COR-L47 (cell line): Measurements from ENCODE around the gene ZNF496.
"Not testable (repeated sequence)": the region's sequence is repeated elsewhere in the genome, so short reads cannot be mapped to it uniquely, and the experiment has no call there.

Experiments used
- DNase-seq: peaks from one replicate; lab custom pipeline; 2025; lab: John Stamatoyannopoulos, UW

ZNF496 gene

DNA sequence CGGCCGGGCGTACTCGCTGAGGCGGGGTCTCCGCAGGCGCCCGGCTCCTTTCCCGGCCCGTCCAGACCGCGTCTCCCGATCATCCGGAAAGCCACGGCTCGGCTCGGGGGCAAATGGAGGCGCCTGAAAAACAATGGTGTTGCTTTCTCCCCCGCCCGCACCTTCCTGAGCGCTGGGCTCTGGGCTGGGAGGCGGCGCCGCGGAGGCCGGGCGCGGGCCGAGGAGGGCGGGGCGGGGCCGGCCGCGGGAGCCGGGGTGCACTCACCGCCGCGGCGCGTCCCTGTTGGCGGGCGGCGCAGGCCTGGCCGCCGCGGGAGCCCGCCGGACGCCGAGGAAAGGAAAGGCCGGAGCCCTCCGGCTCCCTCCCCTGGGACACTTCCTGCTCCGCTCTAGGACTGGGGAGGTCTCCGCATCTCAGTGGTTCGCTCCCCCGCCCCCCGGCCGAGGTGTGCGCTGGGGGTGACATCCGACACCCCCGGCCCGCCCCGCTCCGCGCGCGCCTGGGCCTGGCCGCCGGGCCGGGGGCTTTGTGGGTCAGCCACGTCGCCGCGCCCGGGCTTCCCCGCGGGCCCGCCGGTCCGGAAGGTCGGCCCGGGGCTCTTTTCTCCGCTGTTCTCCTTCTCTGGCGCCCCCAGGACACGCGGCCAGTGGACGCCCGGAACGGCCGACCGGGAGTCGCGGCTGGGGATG is at the start of gene ZNF496:
Gene ZNF496 (minus strand): TSS at position 343 of the 690 bp plus-strand sequence. CDS start 2,289 bp downstream, outside the sequence.
- DNase-seq: peak; percentile 83

- no peak for DNase-seq
These were observed 46.8 kb upstream of the ZNF496 start for GRCh38 chr1:247378334-247379073.

DNA sequence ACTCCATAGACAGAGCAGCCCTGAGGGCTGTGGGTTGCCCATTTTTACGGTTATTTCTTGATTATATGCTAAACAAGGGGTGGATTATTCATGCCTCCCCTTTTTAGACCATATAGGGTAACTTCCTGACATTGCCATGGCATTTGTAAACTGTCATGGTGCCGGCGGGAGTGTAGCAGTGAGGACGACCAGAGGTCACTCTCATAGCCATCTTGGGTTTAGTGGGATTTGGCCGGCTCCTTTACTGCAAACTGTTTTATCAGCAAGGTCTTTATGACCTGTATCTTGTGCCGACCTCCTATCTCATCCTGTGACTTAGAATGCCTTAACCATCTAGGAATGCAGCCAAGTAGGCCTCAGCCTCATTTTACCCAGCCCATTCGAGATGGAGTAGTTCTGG is 46.0 kb upstream of the ZNF496 start:
- not testable (repeated sequence) for DNase-seq

- no peak for DNase-seq
These were observed 45.0 kb upstream of the ZNF496 start for GRCh38 chr1:247376659-247377058.

DNA sequence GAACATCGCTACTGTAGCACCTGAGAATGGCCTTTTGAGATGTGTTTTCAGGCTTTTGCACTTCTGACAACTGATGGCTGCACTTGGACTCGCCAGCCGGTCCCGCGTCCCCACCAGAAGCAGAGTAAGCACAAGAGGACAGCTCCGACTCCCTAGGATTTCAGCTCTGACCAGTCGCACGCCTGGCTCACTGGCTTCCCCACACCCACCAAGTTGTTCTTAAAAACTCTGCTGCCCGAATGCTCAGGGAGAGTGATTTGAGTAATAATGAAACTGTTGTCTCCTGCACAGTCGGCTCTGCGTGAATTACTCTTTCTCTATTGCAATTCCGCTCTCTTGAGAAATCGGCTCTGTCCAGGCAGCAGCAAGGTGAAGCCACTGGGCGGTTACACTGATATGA is 44.1 kb upstream of the ZNF496 start:
- no peak for DNase-seq

- DNase-seq: not testable (repeated sequence)
These were observed 43.1 kb upstream of the ZNF496 start for GRCh38 chr1:247374651-247375334.

DNA sequence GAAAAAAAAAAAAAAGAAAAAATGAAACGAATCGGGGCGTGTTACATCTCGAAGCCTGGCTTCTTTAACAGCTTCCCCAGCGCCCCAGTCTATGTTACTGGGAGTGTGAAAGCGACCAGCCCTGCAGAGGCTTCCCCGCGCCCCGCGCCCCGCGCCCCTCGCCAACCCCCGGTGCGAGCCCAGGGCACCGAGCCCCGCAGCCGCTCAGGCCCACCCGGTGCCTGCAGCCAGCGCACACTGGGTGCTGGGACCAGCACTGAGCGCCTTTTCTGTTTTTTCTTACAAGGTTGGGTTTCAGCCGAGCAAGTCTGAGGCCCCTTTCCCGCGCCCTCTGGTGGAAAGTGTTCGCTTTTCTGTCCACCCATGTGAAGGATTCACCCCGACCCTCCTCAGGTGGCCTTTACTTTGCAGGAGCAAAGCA is 42.1 kb upstream of the ZNF496 start:
- DNase-seq: no peak

GRCh38 chr1:247371801-247372259 is 40.2 kb upstream of the ZNF496 start:
- DNase-seq: no peak

DNA sequence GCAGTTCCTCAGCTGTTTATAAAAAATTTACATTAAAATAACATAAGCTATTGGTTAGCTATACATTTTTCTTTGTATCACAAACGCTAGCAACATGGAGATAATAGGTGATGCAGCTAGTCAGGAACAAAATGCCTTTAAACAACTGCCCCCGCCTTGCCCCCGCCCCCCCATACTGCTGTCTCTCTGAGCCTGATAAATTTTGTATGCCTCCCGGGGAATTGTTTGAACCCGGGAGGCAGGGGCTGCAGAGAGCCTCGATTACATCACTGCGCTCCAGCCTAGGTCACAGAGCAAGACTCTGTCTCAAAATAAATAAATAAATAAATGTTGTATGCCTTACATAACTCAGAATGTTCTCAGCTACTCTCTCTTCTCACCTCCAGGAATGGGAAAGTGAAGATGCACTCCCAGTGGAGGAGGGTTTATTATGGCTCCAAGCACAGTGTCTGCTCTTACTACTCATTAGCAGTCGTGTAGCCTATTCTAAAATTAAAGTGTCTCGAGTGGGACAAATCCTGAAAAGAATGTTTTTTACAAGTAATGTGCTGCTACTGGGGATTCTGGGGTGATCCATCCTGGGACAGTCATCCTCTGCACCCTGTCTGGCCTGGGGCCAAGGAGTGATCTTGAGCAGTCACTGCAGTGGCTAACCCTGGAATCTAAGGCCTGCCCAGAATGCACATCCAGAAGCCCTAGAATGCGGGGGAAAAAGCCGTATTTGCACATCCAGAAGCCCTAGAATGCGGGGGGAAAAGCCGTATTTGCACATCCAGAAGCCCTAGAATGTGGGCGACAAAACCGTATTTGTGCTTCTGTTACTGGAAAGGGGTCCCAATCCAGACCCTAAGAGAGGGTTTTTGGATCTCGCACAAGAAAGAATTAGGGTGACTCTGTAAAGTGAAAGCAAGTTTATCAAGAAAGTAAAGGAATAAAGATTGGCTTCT is 39.4 kb upstream of the ZNF496 start:
- DNase-seq: no peak

GRCh38 chr1:247368490-247369145 is 37.0 kb upstream of the ZNF496 start:
- no peak for DNase-seq

GRCh38 chr1:247367786-247368422 is 36.2 kb upstream of the ZNF496 start:
- DNase-seq: no peak

GRCh38 chr1:247366926-247367645 is 35.4 kb upstream of the ZNF496 start:
- DNase-seq: no peak

DNA sequence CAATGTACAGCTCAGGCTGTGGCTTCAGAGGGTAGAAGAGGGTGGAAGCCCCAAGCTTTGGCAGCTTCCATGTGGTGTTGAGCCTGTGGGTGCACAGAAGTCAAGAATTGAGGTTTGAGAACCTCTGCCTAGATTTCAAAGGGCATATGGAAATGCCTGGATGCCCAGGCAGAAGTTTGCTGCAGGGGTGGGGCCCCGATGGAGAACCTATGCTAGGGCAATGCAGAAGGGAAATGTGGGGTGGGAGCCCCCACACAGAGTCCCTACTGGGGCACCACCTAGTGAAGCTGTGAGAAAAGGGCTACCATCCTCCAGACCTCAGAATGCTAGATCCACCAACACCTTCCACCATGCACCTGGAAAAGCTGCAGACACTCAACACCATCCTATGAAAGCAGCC is 34.7 kb upstream of the ZNF496 start:
- DNase-seq: not testable (repeated sequence)

- DNase-seq: no peak
These were observed 33.4 kb upstream of the ZNF496 start for GRCh38 chr1:247365023-247365422.

- not testable (repeated sequence) for DNase-seq
These were observed 31.3 kb upstream of the ZNF496 start for GRCh38 chr1:247363000-247363399.

GRCh38 chr1:247362153-247362552 is 30.5 kb upstream of the ZNF496 start:
- no peak for DNase-seq

- DNase-seq: no peak
These were observed 29.5 kb upstream of the ZNF496 start for GRCh38 chr1:247360991-247361731.

- no peak for DNase-seq
These were observed 28.6 kb upstream of the ZNF496 start for GRCh38 chr1:247360116-247360898.
